Epithelial cell of proximal tubule (primary cell): ENCODE data around the gene FLNB. TPM values are rescaled to one million over a fixed set of nuclear protein-coding genes. Genes with fewer than 3 reads are reported as not detected.
A peak's percentile ranks its signal among the peaks of the same experiment; 100 is the strongest.

ENCODE experiments used
- DNase-seq: peaks from one replicate; pipeline ENCODE4 v3.0.0-alpha.2; 2011; ENCODE audit warnings: low read depth
- H3K4me3 ChIP-seq: 2 replicates; pipeline ENCODE4 v1.5.1; 2011; ENCODE audit warnings: low read depth, mild to moderate bottlenecking, low read length
- CTCF ChIP-seq: conservative IDR thresholded peaks from 2 replicates; pipeline ENCODE4 v1.5.1; 2012; ENCODE audit warnings: low read depth, mild to moderate bottlenecking, low read length
- total RNA-seq: library from RNA; depleted of rRNA; stranded (reverse); fragments of >200 nt; gene quantifications from 2 replicates; pipeline ENCODE4 v1.2.3, GENCODE V29; 2015

The FLNB gene
- total RNA-seq, 1 donor from 2014 or later: 223 TPM

GRCh38 chr3:58171126-58171525, 162.9 kb downstream of the FLNB start:
- no peak for DNase-seq
- no peak overlapping the region for H3K4me3 ChIP-seq
- no peak for TF ChIP-seq CTCF

DNA sequence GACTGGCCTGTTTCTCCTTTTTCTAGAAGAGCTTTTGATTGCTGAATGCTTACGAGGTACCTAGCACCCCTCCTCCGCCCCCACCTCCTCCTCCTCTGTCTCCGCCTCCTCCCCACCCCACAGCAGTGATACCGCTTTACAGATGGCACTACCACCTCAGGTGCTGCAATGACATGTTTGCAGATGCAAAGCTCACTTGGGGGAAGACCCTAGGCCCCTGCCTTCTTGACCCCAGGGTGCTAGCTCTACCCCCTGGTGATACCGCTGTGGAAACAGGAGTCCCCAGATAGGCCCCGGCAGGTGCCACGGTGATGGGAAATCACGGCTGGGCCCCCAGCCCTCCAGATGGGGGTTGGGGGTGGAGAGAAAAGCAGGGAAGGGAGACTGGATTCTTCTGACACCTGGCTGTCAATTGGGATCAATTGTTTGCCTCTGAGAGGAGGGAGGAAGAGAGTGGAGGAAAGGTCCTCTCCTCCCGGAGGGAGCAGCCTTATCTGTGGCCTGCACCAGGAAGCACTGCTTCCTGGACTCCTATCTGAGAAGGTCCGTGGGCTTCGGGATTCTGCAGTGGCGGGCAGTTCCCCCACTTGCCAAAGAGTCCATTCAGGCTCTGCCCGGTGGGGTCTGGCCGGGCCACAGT, 164.9 kb downstream of the FLNB start:
- DNase-seq: no peak
- H3K4me3 ChIP-seq: no peak overlapping the region
- no peak for TF ChIP-seq CTCF

GRCh38 chr3:58173669-58174398, 165.6 kb downstream of the FLNB start:
- DNase-seq: no peak
- no peak overlapping the region for H3K4me3 ChIP-seq
- peak; percentile 54 for TF ChIP-seq CTCF

DNA sequence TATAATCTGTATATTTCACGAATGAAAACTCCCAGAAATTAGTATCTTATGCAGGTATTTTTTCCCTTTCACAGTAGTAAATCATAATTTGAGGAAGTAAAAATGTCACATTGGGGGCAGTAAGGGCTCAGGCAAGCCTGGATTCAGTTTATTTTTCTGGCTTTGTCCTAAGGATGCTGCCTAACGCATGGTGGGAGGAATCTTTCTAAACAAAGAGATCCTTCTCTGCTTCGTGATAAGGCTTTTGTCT, 166.9 kb downstream of the FLNB start:
- TF ChIP-seq CTCF: no peak
- H3K4me3 ChIP-seq: no peak overlapping the region
- DNase-seq: no peak

- no peak for DNase-seq
- no peak for TF ChIP-seq CTCF
- H3K4me3 ChIP-seq: no peak overlapping the region
Observed at GRCh38 chr3:58175437-58176184, 167.4 kb downstream of the FLNB start.

DNA sequence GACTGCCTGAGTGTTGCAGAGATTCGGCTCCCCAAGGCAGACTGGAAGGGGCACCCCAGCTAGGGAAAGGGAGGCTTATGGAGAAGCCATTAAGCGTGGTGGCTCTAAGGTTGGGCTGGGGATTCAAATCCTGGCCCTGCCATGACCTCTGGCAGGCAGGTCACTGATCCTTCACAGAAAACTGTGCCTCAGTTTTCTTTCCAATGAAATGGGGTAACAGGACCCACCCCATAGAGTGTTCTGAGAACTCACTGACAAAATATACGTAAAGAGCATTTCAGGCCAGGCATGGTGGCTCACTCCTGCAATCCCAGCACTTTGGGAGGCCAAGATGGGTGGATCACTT, 167.9 kb downstream of the FLNB start:
- no peak for TF ChIP-seq CTCF
- DNase-seq: no peak
- H3K4me3 ChIP-seq: no peak overlapping the region
